COLO668 (cell line): ENCODE results near the gene STARD4.

Source experiments
- DNase-seq: peaks from one replicate; lab custom pipeline; 2025; ENCODE audit not compliant: unreplicated experiment; lab: John Stamatoyannopoulos, UW

Gene STARD4, protein sequence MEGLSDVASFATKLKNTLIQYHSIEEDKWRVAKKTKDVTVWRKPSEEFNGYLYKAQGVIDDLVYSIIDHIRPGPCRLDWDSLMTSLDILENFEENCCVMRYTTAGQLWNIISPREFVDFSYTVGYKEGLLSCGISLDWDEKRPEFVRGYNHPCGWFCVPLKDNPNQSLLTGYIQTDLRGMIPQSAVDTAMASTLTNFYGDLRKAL

DNA sequence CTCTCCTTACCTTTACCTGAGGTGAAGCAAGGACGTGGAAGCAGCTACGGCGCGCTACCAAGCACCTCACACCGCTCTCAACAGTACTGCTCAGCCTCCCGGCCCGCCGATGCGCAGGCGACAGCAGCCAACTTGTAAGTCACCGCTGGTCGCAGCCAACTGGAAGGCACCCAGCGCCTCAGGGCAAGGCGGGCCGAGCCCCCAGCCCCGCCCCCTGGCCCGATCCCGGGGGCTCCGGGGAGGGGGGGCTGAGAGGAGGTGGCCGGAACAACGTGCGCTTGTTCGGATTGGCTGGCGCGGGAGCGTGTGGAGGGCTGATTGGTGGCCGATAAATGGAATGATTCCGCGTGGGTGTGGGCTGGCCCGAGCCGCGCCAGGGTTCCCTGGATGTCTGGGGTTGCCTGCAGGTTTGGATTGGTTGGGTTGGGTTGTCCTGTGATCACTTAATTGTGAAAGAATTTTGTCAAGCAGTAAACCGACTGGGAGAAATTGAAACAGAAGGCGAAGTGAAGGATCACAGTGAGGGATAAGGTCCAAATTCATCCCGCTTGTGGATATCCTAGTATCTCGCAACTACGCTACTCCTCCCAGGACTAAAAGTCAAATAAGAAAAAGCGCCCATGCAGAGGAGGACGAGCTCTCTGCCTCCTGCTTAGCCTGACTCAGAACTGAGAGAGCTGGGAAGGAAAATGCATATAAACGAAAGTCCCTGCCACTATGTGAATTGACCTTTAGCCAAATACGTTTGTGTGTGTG lies at the start of gene STARD4:
TSS of gene STARD4 (minus strand) at position 161 of the 756 bp plus-strand sequence. CDS start 5,102 bp downstream, outside the sequence.
- peak; percentile 90 for DNase-seq

DNA sequence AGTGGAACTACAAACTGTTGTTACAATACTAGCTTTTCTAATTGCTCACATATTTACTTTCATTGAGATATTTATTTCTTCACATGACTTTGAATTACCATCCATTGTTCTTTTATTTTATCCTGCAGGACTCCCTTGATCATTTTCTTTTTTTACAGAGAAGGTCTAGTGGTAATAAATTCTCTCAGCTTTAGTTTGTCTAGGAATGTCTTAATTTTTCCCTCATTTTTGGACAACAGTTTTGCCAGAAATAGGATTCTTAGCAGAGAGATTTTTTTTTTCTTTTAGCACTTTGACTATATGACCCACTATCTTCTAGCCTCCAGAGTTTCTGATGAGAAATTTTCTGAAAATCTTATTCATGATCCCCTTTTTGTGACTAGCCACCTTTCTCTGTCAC lies 47.3 kb upstream of the STARD4 start:
- DNase-seq: no peak

DNA sequence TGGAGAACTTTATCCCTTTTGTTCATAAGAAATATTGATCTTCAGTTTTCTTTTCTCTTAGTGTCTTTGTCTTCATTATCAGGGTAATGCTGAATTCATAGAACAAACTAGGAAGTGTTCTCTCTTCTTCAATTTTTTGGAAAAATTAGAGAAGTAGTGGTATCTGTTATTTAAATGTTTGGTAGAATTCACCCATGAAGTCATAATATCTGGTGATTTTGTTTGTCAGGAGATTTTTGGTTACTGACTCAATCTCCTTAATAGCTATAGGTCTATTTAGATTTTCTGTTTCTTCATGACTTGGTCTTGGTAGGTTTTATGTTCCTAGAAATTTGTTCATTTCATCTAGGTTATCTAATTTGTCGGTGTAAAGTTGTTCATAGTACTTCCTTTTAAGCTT lies 45.4 kb upstream of the STARD4 start:
- DNase-seq: no peak

DNA sequence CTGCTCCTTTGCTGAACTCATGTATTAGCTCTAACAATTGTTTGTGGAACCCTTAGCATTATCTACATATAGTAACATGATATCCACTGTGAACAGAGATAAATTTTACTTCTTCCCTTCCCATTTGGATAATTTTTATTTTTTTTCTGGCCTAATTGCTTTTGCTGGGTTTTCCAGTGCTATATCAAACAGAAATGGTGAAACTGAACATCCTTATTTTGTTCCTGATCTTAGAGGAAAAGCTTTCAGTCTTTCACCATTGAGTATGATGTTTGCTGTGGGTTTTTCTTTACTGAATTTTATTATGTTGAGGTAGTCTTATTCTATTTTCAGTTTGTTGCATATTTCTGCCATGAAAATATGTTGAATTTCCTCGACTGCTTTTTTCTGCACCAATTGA lies 44.8 kb upstream of the STARD4 start:
- no peak for DNase-seq

DNA sequence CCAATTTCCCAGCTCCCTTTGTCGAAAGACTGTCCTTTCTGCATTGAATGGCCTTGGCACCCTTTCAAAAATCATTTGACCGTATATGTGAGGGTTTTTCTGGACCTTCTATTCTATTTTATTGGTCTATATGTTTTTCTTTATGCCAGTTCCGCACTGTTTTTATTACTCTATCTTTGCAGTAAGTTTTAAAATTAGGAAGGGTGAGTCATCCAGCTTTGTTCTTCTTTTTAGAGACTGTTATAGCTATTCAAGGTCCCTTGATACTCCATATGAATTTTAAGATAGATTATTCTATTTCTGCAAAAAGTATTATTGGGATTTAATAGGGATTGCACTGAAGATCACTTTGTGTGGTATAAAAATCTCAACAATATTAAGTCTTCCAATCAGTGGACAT lies 44.2 kb upstream of the STARD4 start:
- DNase-seq: no peak

DNA sequence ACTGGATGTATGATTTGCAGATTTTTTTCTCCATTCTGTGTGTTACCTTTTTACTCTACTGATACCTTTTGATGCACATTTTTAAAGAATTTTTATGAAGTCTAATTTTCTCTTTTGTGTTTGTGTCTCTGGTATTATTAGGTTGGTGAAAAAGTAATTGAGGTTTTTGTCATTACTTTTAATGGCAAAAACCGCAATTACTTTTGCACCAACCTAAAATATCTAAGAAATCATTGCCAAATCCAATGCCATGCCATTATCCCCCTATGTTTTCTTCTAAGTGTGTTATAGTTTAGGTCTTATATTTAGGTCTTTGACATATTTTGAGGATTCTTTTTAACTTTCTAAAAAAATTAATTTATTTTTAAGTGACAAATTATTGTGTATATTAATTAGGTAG lies 43.4 kb upstream of the STARD4 start:
- no peak for DNase-seq

DNA sequence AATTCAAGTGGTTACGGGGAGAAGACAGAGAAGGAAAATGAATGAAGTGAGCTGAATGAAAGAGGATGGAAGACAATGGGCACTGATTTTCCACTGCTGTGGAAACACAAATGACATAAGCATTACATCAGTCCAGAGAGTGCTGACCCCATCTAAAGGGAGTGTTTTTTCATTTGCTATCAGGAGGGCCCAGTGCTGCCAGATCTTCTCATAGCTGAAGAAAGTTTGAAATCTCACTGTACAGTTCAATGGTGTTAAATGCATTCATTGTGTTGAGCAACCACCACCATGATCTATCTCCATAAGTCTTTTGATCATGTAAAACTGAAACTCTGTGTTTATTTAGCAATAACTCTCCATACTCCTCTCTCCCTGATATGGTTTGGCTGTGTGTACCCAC lies 41.5 kb upstream of the STARD4 start:
- DNase-seq: no peak

DNA sequence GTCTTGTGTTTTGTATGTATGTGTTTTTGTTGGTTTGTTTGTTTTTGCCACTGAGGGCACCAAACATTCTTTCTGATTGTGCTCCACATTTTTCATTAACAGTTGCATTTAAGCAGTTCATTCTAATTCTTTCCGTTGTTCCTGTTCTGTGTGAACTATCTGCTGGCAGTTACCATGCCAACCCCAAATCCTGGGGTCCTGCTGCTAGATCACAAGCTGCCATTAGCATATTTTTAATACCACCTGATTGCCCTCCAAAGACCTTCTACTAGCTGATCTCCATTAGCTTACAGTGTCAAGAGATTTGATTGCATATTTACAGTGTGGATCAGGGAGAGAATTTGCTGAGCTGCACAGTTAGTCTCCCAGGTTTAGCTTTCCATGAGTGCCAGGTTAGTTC lies 40.6 kb upstream of the STARD4 start:
- DNase-seq: no peak

DNA sequence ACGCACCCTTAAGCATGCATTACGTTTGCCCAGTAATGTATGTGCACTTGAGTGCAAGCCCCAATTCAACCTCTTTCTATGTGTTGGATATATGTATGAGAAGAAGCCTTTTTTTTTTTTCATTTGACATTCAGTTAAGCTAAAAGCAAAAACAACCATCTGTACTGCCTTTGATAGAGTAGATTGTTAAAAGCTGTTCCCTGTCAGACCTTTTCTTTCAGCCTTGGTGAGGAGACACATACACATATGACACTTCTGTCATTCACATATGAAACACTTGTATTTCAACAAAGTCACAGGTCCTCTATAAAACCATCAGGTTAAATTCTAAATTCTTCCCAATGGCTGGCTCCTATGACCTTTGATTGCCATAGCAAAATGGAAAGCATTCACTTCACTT lies 40.2 kb upstream of the STARD4 start:
- no peak for DNase-seq

DNA sequence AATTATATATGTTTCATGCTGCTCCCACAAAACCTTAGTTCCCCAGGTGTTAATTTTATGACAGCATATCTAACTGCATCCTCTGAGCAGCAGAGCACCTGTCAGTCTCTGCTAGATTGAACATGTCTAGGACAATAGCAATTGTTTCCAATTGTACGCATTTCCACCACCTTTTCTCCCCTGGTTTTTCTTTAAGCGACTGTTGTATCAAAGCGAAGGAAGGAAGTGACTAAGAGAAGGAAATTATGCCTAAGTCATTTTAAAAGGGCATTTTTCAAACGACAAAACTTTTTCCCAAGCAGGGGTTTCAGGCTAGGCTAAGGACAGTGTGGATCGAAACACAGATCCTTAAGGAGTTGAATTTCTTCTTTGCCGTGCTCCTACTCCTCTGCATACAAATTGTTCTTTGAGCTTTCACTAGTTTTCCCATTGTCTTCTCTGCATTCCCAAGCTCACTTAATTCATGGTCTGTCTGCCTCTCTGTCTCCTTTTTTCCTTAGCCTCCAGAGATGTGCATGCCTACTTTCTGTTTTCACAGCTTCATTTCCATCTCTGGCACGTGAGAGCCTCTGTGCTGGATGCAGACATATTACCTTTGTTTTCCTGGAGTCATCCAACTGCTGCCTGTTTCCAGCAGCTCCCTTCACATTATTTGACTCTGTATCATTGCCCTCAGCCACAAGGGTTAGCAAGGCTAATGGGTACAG lies 39.4 kb upstream of the STARD4 start:
- DNase-seq: no peak

DNA sequence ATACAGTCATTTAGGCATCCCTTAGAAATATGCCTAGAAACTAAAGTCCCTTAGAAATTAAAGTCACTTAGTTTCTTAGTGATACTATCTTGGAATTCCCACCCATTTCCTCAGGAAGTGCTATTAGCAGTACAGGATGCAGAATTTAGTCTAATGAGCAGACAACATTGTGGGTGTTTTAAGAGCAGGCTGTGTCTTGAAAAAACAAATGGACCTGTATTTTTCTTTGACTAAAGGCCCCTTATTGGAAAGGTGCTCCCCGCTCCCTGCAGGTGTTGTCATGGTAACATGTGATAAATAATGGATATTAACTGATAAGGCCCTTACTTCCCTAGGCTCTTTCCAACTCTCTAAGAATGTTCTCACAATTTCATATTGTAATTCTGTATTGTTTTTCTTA lies 38.8 kb upstream of the STARD4 start:
- DNase-seq: no peak

DNA sequence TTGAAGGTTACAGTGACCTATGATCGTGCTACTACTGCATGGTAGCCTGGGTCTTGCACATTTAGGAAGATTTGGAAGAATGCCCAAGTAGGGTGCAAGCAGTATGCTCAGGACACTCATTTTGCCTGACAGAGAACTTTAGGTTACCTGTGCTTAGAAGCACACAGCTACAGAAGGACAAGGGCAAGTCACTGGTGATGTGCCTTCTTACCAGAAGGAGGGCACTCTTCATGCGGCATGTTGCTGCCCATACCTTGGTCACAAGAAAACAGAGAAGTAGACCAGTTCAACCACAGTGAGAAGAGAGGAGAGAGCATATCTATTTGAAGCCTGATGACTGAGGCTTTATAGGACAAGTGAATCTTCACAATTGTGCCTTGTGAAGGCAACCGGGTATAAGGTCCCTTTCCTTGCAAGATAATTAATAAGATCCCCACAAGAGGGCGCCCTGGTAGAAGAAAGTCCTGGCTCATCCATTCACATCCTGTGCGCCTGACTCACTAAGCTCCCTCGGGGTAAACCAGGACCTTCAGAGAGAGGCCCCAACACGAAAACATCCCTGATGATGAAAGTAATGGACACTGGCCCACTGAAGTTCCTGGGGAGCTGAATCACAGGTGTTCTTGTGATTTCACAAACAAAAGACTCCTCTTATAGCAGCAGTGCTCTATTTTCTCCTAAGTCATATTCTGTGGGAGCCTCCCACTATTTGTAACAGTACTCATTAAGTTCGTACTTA lies 38.1 kb upstream of the STARD4 start:
- DNase-seq: peak; percentile 47

DNA sequence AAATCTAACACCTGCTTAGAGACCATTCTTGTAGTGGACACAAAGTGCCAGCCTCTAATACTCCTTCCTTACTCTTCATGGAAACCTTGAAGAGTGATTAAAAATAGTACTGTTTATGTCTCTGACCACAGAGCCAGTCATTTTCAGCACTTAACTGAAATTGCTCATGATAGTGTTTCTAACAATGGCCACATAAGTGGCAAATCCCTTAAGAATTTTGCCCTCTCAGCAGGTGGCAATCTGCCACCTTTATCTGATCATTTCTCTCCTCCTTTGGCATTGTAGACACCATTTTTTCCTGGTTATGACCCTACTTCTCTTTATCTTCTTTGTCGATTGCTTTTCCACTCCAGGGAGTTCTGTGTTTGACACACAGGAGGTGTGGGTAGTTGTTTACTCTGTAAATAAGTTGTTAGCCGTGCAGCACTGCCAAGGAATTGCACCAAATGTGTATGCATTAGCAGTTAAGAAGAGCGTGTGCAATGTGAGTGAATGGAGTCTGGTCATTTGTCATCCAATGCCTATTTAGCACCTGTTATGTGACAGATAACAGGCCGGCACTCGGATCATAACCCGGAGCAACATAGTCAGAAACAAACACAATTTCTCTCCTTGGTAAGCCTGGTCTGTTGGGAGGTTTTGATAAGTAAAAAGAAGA lies 36.8 kb upstream of the STARD4 start:
- DNase-seq: no peak

DNA sequence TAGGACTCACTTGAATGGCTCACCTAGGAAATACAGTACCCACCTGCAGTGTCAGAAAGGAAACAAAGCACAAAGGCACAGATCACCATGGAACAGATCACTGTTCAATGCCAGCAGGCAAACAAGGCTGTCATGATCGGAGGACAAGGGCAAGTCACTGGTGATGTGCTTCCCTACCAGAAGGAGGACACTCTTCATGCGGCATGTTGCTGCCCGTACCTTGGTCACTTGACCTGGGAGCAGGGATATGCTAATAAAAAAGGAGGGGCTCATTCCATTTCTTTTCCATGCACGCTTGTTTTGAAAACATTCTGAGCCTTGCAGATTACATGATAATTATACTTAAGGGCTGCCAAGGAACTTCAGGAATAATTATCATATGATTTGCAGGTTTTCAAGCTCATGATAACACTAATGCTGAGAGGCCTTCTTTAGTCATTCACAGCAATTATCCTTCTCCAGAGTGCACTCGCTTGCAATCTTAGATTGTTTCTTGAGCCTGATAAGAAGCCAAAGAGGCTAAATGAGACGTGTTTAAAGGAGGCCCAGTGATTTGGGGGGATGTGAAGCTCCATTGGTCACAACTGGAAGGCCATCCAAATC lies 36.1 kb upstream of the STARD4 start:
- DNase-seq: no peak

DNA sequence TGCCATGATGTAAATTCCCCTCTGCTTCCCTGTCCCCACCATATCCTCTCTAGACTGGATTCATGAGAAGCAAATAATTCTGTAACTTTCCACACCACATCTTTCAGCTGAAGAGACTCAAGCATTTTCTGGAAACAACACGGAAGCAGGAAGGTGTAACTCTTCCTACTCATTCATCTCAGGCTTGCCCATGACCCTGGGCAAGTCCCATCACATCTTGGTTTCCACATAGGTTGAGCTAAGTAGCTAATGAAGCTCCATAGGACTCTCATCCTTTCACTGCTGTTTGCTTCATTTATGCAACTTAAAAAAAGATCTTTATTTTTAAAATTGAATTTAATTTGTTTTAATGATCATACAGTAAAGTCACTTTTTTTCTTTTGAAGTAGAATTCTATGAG lies 32.7 kb upstream of the STARD4 start:
- DNase-seq: no peak

DNA sequence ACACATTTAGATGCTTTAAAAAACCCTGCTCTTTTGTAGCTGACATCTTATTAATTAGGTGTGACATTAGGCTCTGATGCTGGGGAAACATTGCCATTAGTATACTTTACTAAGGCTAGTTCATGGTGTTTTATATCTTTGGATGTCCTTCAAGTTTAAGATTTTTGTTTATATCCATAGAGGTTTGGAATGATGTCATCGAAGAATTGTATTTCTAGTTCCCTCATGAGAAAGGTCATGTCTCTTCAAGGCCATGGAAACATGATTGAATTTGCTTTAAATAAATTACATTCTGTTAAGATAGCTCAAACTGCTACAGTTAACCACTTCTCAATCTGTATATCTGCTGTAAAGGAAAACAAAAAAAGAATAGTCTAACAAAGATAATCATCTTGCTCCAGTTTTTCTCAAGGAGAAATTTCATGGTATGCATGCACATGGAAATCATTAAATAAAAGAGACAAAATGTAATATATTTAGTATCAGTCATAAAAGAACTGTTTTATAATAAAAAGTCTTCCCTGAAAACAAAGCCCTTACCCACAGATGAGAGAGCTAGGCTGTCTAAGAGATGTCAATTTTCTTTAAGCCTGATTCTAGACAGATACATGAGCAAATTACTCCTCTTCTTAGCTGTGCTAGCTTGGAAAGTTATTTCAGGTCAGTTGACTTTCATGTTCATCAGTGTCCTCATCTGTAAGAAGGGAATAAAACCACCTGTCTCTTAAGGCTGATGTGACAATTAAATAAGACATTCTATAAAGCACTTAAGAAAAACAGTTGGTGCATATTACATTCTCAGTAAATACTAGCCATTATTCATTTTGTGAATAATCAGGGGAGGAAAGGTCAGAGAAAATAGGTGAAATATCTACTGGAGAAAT lies 25.0 kb upstream of the STARD4 start:
- DNase-seq: no peak

DNA sequence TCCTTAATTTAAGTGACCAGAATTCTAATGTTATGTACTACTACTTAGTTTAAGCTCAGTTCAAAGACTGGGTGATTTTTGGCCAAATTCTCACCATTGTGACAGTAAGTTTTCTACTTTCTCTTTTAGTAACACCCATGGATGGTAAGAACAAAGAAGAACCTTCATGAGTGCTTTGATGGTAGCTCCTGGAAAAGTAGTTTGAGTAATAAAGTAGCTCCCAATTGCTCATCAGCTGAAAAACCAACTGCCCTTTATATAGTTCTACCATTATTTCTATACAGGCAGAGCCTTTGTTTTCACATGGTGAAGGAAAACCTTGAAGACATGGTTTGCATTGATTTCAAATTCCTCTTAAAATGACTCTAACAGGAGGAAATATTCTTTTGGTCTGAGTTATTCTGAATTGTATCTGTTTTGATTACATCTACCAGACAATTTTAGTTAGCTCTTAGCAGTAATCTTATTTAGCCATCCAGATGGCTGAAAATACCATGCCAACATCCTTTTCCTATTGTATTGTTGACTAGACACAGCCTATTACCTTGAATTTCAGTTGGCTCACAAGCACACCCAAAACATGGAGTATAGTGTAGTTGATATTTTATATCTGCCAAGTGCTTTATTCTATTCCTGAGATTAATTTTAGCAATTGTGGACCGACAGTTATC lies 23.7 kb upstream of the STARD4 start:
- DNase-seq: no peak

DNA sequence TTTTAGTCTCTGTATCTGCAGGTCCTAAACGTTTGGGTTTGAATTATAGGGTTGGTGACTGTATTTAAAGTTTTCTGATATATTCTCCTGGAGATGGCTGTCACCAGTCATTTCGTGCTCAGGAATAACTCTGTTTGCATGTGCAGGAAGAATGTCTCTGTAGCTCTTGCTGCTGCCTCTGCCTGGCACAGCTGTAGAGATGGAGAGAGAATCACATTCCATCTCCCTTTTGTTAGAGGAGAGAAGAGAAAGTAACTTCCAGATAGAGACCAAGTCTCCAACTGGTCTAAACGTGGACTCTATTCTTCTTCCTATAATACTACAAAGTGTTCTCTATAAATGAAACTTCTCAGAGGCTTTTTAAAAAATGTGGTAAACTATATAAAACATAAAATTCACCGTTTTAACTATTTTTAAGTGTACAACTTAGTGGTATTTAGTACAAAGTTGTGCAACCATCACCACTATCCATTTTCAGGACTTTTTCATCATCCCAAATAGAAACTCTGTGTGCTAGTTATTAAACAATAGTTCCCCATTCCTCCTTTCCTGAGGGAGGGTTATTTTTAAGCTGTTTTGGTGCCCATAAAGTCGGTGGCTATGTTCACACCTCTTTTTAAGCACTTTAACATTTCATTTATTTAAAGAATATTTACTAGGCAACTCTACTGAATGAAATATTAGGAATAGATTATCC lies 20.7 kb upstream of the STARD4 start:
- no peak for DNase-seq
